Tibial artery (tissue), 4 donors: Measurements from ENCODE around the gene SLC7A14.
"Not testable (repeated sequence)": the region's sequence is repeated elsewhere in the genome, so short reads cannot be mapped to it uniquely, and the experiment has no call there.

Source experiments
- DNase-seq, 2 donors: peaks; one replicate each; pipeline ENCODE4 v3.0.0-alpha.2; 2019
- H3K27ac ChIP-seq, 2 donors: fragments of 200-600 bp; sonication (generic) in 1 of 2; 1 replicate in 1 of 2; 2 replicates in 1 of 2; pipeline ENCODE4 v1.5.1; 2018 to 2019; ENCODE audit warnings: mild to moderate bottlenecking in 1 of 2
- H3K27me3 ChIP-seq, 2 donors: fragments of 200-600 bp; sonication (generic) in 1 of 2; one replicate each; pipeline versions ENCODE4 v1.5.1 to v1.6.0; 2016 to 2019
- H3K36me3 ChIP-seq, 3 donors: fragments of 200-600 bp; sonication (generic) in 2 of 3; one replicate each; pipeline ENCODE4 v1.5.1; 2016 to 2019; ENCODE audit warnings: mild to moderate bottlenecking in 2 of 3
- H3K4me1 ChIP-seq, 4 donors: fragments of 200-600 bp; sonication (generic) in 2 of 4; 1 replicate in 3 of 4; 2 replicates in 1 of 4; pipeline ENCODE4 v1.5.1; 2016 to 2019
- H3K4me3 ChIP-seq, 2 donors: fragments of 200-600 bp; sonication (generic) in 1 of 2; 1 replicate in 1 of 2; 2 replicates in 1 of 2; pipeline ENCODE4 v1.5.1; 2018 to 2019; ENCODE audit warnings: mild to moderate bottlenecking in 2 of 2
- H3K9me3 ChIP-seq, 3 donors: fragments of 200-600 bp; sonication (generic) in 1 of 3; one replicate each; pipeline ENCODE4 v1.5.1; 2016 to 2019
- CTCF ChIP-seq, 2 experiments: fragments of 200-600 bp in 1 of 2; fragments of 450-650 bp in 1 of 2; IDR thresholded peaks; one replicate each; pipeline ENCODE4 v1.5.1; 2017 to 2019; ENCODE audit warnings: antibody characterized with exemption in 2 of 2, mild to moderate bottlenecking in 1 of 2, moderate library complexity in 1 of 2
- intact Hi-C: fragments of 100-400 bp; cut with DNase I; formaldehyde crosslinking; loops from one replicate; pipeline ENCODE4 v1.15.0; 2023; ENCODE audit warnings: low total_unique reads

Gene SLC7A14

GRCh38 chr3:170579646-170580045 is 6.2 kb downstream of the SLC7A14 start:
- Histone ChIP-seq H3K4me3 (no peak overlapping the region), H3K27me3 (peaks cover 0 to 17% of the 10 kb centered on the region in 2 donors), H3K27ac (no peak overlapping the region), H3K36me3 (no peaks in the 10 kb centered on the region), H3K4me1 (peaks cover 0 to 3% (median under 1%) of the 10 kb centered on the region in 4 donors), H3K9me3 (no peaks in the 10 kb centered on the region)
- intact Hi-C loops: no loop called here
- no peak for DNase-seq
- TF ChIP-seq CTCF (IDR thresholded peaks at IDR 0.05): no peak

- no peak overlapping the region for H3K4me3 ChIP-seq
- H3K9me3 ChIP-seq: no peaks in the 10 kb centered on the region
- H3K4me1 ChIP-seq: peaks cover 0 to 7% (median 0%) of the 10 kb centered on the region in 4 donors
- no peak for TF ChIP-seq CTCF (IDR thresholded peaks at IDR 0.05)
- intact Hi-C loops: no loop called here
- no peak for DNase-seq
- no peaks in the 10 kb centered on the region for H3K27me3 ChIP-seq
- no peaks in the 10 kb centered on the region for H3K36me3 ChIP-seq
- no peak overlapping the region for H3K27ac ChIP-seq
Measured at GRCh38 chr3:170572665-170573253, 13.1 kb downstream of the SLC7A14 start.

- H3K4me3 ChIP-seq, H3K4me1 ChIP-seq, H3K27ac ChIP-seq, intact Hi-C loops, H3K9me3 ChIP-seq, DNase-seq, H3K27me3 ChIP-seq, H3K36me3 ChIP-seq: not testable (repeated sequence)
Measured at GRCh38 chr3:170567598-170567997, 18.3 kb downstream of the SLC7A14 start.

GRCh38 chr3:170566413-170566812 is 19.5 kb downstream of the SLC7A14 start:
- TF ChIP-seq CTCF (IDR thresholded peaks at IDR 0.05): no peak
- Histone ChIP-seq H3K27ac (no peak overlapping the region), H3K4me3 (no peak overlapping the region), H3K4me1 (no peaks in the 10 kb centered on the region), H3K36me3 (no peaks in the 10 kb centered on the region), H3K27me3 (no peaks in the 10 kb centered on the region), H3K9me3 (no peaks in the 10 kb centered on the region)
- intact Hi-C loops: no loop called here
- DNase-seq: no peak

GRCh38 chr3:170565495-170565894 is 20.4 kb downstream of the SLC7A14 start:
- no peak for DNase-seq
- H3K4me1 ChIP-seq: no peaks in the 10 kb centered on the region
- TF ChIP-seq CTCF (IDR thresholded peaks at IDR 0.05): no peak
- H3K36me3 ChIP-seq: no peaks in the 10 kb centered on the region
- no peaks in the 10 kb centered on the region for H3K27me3 ChIP-seq
- no peak overlapping the region for H3K27ac ChIP-seq
- intact Hi-C loops: no loop called here
- H3K9me3 ChIP-seq: no peaks in the 10 kb centered on the region
- H3K4me3 ChIP-seq: no peak overlapping the region

- Histone ChIP-seq H3K4me1 (no peaks in the 10 kb centered on the region), H3K4me3 (no peak overlapping the region), H3K27me3 (no peaks in the 10 kb centered on the region), H3K27ac (no peak overlapping the region), H3K9me3 (no peaks in the 10 kb centered on the region), H3K36me3 (no peaks in the 10 kb centered on the region)
- DNase-seq: no peak
- no peak for TF ChIP-seq CTCF (IDR thresholded peaks at IDR 0.05)
- intact Hi-C loops: no loop called here
Measured at GRCh38 chr3:170564664-170565063, 21.2 kb downstream of the SLC7A14 start.
